GM19463 (cell line): Measurements from ENCODE around the gene IL17RD.
"Not testable (repeated sequence)": the region's sequence is repeated elsewhere in the genome, so short reads cannot be mapped to it uniquely, and the experiment has no call there.

Experiments used
- ATAC-seq: cut with Tn5 transposase; IDR thresholded peaks from one replicate; pipeline ENCODE4 v1.9.1; 2021; ENCODE audit warnings: mild to moderate bottlenecking, moderate library complexity; ENCODE audit not compliant: unreplicated experiment

The IL17RD gene

GRCh38 chr3:57095363-57095762 is 69.8 kb downstream of the IL17RD start:
- ATAC-seq, result no peak

GRCh38 chr3:57094575-57094974 is 70.6 kb downstream of the IL17RD start:
- ATAC-seq, result no peak

- no peak for ATAC-seq
These were observed 71.1 kb downstream of the IL17RD start for GRCh38 chr3:57093971-57094535.

- ATAC-seq, result no peak
These were observed 71.7 kb downstream of the IL17RD start for GRCh38 chr3:57093489-57093888.

- no peak for ATAC-seq
These were observed 73.5 kb downstream of the IL17RD start for GRCh38 chr3:57091521-57092273.

- no peak for ATAC-seq
These were observed 76.1 kb downstream of the IL17RD start for GRCh38 chr3:57089043-57089442.

- no peak for ATAC-seq
These were observed 76.7 kb downstream of the IL17RD start for GRCh38 chr3:57088503-57088902.

GRCh38 chr3:57087361-57088092 is 77.6 kb downstream of the IL17RD start:
- ATAC-seq, result no peak

GRCh38 chr3:57086201-57086600 is 79.0 kb downstream of the IL17RD start:
- ATAC-seq, result no peak

- ATAC-seq, result no peak
These were observed 79.9 kb downstream of the IL17RD start for GRCh38 chr3:57085211-57085610.

GRCh38 chr3:57083266-57083995 is 81.7 kb downstream of the IL17RD start:
- ATAC-seq, result not testable (repeated sequence)

- ATAC-seq, result no peak
These were observed 82.7 kb downstream of the IL17RD start for GRCh38 chr3:57082481-57082880.

GRCh38 chr3:57081173-57081572 is 84.0 kb downstream of the IL17RD start:
- ATAC-seq, result no peak

- no peak for ATAC-seq
These were observed 85.0 kb downstream of the IL17RD start for GRCh38 chr3:57080171-57080570.

GRCh38 chr3:57079474-57079831 is 85.7 kb downstream of the IL17RD start:
- no peak for ATAC-seq

GRCh38 chr3:57078635-57079473 is 86.3 kb downstream of the IL17RD start:
- ATAC-seq, result peak; percentile 26

GRCh38 chr3:57078344-57078634 is 86.9 kb downstream of the IL17RD start:
- peak; percentile 47 for ATAC-seq

- no peak for ATAC-seq
These were observed 87.4 kb downstream of the IL17RD start for GRCh38 chr3:57077630-57078343.

GRCh38 chr3:57076422-57076951 is 88.7 kb downstream of the IL17RD start:
- no peak for ATAC-seq

GRCh38 chr3:57074135-57074534 is 91.0 kb downstream of the IL17RD start:
- ATAC-seq, result no peak
